ENCODE results near the gene NBR1.
"Not testable (repeated sequence)": the region's sequence is repeated elsewhere in the genome, so short reads cannot be mapped to it uniquely, and the experiment has no call there.

NBR1 gene

DNA sequence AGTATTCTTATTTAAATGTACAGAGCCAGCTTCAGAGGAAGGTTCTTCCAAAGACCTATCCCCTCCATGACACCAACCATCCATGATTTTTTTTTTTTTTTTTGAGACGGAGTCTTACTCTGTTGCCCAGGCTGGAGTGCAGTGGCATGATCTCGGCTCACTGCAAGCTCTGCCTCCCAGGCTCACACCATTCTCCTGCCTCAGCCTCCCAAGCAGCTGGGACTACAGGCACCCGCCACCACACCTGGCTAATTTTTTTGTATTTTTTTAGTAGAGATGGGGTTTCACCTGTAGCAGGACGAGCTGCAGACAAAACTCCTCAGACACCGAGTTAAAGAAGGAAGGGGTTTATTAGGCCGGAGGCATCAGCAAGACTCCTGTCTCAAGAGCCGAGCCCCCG, 11.1 kb upstream of the NBR1 start:
- not testable (repeated sequence) for DNase-seq

DNA sequence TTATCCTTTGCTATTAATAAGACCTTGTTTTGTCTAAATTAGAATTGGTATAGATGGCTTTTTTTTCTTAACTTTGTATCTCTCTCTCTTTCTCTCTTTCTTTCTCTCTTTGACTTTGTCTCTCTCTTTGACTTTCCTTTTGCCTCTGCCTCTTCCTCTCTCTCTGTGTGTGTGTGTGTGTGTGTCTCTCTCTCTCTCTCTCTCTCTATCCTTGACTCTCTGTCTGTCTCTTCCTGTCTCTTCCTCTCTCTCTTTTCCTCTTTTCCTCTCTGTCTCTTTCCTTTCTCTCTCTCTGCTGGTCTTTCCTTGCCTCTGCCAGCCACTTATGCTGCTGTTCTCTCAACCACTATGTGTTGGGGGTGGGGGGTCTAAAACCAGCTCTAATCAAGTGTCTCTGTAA, 5.0 kb upstream of the NBR1 start:
- not testable (repeated sequence) for DNase-seq

DNA sequence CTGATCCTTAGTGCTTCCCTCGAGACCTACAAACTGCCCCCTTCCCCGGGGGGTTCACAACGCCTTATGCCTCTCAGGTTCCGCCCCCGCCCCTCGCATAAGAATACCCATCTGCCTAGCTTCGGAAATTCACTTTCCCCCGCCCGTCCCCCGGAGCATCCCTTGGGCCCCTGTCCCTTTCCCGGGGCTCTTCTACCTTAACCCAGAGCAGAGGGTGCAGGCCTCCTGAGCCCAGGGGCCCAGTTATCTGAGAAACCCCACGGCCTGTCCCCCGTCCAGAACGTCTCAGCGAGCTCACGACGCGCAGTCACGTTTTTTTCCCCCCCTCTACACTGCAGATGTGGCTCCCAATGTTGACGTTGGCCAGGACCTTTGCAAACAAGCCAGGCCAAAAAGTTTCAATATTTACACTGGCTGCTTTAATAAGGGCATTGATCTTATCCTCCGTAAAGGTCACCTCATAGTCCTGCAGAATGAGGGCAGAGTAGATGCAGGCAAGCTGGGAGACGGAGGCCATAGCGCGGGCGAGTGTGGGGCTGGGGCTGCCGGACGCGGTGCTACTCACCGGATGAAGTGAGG, 1.4 kb upstream of the NBR1 start:
- peak; percentile 6 for DNase-seq

DNA sequence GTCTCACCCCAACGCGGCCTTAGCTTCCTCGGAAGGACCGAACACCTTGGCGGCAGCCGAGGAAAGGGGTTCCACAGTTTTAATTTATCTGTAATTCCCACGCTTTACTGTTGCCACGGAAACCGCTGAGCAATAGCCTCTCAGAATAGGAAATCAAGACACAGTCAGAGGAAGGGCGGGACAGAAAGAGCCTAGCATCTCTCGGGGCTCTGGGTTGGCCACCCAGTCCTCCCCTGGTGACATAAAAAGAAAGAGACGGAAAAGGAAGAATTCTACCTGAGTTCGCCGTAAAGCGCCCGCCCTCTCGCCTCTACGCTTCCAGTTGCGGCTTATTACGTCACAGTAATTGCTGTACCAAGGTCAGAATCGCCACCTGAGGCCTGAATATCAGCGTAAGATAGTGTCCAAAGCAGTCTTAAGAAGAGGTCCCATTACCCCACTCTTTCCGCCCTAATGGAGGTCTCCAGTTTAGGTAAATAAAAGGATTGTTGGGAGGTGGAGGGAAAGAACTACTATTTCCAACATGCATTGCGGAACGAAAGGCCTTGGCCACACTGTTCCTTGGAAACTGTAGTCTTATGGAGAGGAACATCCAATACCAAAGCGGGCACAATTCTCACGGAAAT, 761 bp upstream of the NBR1 start:
- DNase-seq = peak; percentile 97

DNA sequence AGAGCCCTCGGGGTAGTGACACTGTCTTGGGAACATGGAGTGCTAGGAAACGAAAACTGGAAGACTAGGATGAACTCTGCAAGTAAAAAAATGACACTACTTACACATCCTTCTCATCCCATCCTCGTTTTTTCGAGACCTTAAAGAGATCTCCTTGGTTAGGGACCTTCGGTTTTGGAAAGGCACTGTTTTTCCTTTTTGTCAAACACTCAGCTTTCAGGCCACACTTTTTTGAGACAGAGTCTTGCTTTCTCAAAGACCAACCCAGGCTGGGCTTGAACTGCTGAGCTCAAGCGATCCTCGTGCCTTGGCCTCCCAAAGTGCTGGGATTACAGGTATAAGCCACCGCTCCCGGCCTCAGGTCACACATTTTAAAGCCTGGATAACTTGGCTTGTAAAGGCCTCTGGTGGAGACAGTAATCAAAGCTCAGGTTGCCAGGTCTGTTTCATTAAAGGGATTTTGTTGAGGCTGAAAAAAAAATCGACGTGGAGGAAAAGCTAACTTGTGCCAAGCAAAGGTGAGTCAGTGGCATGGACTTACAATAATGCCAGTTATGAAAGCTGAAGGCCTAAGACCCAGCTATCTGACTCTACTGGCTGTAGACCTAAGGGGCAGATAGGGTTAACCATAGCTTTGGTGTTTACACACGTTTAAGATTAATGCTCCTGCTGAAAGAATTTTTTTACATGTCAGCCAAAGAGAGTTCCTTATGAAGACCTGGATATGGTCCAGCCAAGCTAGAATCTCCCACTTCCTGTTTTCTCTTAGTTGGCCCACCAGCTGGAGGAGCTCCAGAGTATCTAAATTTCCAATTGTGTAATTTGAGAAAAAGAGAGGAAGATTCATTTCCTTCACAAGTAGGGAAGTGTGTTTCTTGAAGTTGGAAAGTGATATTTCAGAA, 823 bp downstream of the NBR1 start:
- DNase-seq = peak; percentile 97

DNA sequence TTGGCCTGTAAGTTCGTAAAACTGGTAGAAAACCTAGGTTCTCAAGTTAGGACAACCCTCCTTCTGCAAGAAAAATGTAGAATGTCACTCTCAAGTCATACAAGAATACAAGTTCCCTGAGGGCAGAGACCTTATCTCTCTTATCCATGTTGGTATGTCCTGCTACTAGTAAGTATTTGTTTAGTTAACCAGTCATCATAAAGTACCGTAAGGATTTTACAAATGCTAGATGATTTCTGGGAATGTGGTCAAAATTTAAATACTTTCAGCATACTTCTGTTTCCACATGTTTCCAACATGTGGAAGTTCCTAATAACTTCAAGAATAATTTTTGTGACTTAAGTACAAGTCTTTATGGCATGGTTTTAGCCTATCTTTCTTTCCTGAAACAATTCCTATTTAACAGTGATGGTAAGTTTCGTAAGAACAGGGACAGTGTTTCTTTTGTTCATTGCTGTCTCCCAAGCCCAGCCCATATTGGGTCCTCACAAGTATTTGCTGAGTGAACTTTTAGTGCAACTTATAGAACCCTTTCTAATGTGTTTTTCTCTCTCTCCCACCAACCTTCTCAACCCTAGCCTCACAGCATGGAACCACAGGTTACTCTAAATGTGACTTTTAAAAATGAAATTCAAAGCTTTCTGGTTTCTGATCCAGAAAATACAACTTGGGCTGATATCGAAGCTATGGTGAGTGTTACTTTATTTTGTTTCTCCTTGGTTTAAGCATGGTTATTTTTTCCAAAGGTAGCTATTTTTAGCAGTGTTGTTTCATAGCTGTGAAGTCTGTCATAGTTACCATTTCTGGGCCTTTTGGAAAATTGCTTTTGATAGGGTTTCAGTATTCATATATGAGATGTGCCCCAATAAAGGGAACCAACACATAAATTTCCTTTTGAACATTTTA, 4.5 kb downstream of the NBR1 start:
- no peak for DNase-seq

DNA sequence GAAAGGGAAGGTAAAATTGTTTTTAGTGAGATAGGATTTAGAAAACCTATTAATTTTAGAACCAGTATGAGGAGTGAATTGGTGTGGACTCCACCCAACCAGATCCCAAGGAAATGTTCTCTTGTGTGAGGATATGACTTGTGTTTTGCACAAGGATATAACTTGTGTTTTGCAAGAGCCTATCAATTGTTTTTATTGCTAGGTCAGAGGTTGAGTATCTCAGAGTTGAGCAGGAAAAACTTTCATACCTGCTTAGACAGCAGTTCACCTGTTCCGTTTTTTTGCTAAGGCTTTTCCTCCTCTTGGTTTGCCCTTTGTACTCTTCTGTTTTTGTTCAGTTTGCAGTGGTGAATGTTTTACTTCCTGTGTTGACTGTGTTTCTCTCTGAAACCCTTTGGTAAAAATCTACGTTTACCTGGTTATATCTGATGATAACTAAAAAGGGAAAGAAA, 5.1 kb downstream of the NBR1 start:
- no peak for DNase-seq

DNA sequence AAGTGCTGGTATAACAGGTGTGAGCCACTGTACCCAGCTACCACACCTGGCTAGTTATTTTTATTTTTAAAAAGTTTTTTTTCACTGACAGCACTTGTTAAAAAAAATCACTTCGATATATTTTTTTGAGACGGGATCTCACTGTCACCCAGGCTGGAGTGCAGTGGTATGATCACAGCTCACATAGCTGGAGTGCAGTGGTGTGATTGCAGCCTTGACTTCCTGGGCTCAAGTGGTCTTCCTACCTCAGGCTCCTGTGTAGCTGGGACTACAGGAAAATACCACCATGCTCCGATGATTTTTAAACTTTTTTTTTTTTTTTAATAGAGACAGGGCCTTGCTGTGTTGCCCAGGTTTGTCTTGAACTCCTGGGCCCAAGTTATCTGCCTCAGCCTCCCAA, 12.9 kb downstream of the NBR1 start:
- DNase-seq = no peak

DNA sequence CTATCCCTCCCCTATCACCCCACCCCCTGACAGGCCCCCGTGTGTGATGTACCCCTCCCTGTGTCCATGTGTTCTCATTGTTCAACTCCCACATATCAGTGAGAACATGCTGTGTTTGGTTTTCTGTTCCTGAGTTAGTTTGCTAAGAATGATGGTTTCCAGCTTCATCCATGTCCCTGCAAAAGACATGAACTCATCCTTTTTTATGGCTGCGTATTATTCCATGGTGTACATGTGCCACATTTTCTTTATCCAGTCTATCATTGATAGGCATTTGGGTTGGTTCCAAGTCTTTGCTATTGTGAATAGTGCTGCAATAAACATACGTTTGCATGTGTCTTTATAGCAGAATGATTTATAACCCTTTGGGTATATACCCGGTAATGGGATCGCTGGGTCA, 15.6 kb downstream of the NBR1 start:
- not testable (repeated sequence) for DNase-seq

DNA sequence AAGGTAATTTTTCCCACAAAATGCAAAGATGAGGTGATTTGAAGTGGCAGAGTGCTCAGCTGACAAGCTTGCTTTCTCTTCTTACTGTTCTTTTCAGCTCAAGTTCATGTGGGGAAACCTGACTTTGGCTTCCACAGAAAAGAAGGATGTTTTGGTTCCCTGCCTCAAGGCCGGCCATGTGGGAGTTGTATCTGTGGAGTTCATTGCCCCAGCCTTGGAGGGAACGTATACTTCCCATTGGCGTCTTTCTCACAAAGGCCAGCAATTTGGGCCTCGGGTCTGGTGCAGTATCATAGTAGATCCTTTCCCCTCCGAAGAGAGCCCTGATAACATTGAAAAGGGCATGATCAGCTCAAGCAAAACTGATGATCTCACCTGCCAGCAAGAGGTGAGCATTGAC, 22.2 kb downstream of the NBR1 start:
- no peak for DNase-seq

DNA sequence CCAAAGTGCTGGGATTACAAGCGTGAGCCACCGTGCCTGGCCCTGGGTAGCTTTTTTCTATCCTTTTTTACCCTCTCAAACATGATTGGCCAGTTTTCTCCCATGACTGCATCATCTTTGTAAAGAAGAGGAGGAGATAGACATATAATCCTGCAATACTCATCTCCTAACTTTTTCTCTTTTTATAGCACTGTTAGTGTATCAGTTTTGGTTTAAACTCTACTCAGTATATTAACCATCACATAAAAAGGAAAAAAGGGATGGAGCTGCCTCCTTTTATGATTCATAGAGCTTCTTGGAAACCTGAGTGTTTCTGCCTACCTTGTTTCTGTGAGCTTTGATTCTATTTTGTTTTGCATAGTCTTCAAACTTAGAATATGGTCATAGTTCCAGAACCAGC, 28.6 kb downstream of the NBR1 start:
- no peak for DNase-seq

DNA sequence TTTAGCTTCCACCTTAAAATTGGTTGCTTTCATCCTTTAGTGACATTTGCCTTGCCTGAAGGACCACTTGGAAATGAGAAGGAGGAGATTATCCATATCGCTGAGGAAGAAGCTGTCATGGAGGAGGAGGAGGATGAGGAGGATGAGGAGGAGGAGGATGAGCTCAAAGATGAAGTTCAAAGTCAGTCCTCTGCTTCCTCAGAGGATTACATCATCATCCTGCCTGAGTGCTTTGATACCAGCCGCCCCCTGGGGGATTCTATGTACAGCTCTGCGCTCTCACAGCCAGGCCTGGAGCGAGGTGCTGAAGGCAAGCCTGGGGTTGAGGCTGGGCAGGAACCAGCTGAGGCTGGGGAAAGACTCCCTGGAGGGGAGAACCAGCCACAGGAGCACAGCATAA, 29.1 kb downstream of the NBR1 start:
- no peak for DNase-seq

DNA sequence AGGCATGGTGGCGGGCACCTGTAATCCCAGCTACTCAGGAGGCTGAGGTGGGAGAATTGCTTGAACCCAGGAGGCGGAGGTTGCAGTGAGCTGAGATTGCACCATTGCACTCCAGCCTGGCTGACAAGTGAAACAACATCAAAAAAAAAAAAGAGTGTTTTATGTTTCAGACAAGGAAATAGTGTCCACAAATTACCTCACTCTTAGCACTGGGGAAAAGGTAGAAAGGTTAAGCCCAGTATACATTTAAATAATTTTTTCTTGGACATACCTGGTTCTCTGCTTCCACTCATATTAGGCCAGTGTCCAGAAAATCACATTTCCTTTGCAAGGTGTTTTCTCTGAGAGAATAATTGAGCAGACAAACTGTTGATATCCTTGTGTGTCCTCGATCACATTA, 32.0 kb downstream of the NBR1 start:
- DNase-seq = not testable (repeated sequence)

DNA sequence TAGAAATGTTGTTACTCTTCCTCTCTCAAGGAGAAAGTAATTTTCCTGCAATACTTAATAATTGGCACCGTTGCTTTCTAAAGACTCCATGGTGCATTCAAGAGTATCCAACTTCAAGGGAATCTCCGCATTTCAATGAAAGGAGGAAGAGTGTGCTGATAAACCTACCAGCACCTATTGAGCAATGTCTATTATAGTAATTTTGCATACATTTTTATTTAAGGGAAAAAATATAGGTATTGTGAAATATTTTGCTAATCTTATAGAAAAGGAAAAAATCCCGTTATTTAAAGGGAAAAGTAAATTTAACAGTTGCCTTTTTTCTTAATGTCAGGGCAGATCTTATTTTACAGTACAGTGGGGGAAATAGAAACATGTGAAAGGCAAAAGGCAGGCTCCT, 39.6 kb downstream of the NBR1 start:
- DNase-seq = no peak

DNA sequence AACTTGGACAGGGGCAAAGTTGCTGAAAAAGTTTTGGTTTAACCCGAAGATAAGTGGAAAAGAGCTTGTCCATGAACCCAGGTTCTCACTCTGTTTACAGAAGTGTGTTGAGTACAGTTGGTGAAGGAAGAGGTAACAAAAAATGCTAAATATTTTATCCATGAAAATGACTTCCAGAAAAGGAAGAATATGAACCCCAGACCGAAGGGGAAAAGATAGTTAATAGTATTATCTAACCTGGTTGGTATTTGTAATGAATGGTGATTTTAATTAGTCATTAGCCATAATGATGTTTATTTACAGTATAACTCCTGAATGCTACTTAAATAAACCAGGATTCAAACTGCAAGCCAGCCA, 40.1 kb downstream of the NBR1 start:
- peak; percentile 4 for DNase-seq

DNA sequence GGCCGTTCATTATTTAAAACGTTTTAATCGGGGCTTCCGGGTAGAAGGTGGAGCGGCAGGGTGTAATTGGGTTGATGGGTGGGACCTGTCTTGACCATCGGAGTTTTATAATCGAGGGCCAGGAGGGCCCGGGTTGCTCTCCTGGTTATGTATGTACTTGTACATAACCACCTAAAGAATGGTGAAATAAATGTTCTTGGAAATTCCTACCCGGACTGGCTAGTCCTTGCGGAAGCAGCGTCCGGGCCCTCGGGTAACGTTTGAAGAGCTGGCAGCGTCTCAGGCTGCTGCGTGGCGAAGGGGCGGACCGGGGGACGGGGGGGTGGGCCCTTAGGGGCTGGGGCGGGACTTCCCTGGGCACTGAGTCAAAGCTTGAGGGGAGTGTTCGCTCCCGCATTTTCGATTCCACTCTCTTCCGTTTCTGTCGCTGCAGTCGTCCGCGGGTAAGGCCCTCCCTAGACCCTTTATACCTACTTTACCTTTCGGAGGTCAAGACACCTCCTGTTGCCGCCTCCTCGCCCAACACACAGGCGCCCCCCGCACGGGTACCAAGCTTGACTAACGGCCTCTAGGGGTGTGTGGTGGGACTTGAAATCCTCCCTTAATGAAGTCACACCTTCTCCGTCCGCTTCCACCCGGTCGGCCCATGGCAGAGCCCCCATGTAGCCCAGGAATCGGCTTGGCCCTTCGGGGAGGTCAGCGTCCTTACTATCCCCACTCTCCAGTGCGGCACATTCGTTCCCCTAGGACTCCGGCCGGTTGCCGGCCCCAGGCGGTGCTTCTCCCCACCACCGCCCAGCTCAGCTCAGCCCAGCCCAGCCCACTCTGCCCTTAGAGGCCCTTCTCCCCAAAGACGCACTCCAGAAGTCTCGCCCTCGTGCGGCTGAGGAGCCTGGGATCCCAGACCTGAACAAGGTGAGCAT, 40.7 kb downstream of the NBR1 start, which contains the start of gene TMEM106A:
TMEM106A (plus strand) TSS at position 396 of the 923 bp plus-strand sequence. CDS start 1,167 bp downstream, outside the sequence.
- peak; percentile 91 for DNase-seq

DNA sequence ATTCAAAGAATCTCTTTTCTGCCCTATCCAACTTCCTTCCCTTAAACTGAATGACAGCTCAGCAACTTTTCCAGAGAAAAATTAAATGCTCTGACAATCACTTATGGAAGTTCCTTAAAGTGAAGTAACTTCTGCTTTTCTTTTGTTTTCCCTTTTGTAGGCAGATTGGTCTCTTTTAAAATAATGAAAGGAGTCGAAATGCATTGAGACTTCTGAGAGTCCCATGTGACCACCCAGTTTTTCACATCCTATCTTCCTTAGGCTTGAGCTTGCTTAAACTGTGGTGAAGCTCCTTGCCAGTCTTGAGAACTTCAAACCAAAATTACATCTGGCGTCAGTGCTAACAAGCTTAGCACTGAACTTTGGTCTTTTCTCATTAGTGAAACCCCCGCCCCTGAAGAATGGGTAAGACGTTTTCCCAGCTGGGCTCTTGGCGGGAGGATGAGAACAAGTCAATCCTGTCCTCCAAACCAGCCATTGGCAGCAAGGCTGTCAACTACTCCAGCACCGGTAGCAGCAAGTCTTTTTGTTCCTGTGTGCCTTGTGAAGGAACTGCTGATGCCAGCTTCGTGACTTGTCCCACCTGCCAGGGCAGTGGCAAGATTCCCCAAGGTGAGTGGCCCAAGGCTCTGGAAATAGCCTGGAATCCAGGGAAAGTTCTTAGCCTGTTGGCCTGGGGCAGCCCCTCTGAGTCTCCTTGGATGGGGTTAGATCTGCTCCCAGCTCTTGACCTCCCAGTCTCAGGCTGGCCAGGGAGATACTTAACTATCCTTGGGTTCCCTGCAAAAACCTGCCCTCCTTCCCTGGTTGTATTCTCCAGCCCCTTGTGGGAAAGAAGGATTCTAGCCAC, 41.9 kb downstream of the NBR1 start:
- DNase-seq = peak; percentile 89

DNA sequence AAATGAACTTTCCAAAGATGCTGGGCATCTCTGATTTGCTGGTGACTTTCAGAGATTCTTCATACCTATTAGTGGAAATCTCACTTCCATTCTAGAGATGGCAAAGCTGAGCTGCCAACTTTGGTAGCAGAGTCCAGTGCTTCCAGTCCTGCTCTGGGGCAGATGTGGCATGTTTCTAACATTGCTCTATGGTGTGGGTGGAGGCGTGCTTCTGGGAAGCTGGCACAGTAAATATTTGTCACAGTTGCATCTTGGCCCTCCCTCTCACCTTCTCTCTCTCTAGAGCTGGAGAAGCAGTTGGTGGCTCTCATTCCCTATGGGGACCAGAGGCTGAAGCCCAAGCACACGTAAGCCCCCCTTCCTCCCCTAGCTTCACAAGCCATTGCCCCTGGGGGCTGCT, 42.5 kb downstream of the NBR1 start:
- no peak for DNase-seq

DNA sequence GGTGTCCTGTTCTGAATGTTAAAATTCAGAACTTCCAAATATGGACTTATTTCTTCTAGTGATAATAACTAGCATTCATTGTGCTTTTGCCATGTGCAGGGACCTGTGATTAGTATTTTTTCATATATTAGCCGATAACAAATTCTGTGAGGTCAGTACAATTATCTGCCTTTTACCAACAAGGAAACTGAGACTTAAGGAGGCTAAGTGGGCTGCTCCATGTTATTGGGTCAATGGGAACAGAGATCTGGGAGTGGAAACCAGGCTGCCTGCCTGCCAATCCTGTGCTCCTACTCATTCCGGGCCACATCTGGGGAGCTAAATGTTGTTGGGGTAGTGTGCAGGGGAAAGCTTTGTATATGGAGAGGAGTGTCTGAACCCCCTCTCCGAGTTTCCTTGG, 44.3 kb downstream of the NBR1 start:
- no peak for DNase-seq

DNA sequence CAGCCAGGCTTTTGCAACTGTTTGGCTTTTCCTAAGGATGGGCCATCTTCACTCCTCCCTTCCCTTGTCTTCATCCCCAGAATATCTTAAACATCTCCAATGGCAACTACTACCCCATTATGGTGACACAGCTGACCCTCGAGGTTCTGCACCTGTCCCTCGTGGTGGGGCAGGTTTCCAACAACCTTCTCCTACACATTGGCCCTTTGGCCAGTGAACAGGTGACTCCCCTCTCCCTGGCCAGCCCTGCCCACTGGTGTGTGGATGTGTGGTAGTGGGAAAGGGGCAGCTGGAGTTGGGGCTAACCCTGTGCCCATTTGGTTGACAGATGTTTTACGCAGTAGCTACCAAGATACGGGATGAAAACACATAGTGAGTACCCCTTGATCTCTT, 45.4 kb downstream of the NBR1 start:
- DNase-seq = no peak
